ENCODE measurements around the gene SFTPA2. TPM values are rescaled to one million over a fixed set of nuclear protein-coding genes. Genes with fewer than 3 reads are reported as not detected.
"Not testable (repeated sequence)": the region's sequence is repeated elsewhere in the genome, so short reads cannot be mapped to it uniquely, and the experiment has no call there.

The SFTPA2 gene
- total RNA-seq, 2 donors from 2014 or later = 0.19 TPM; not detected in 1

DNA sequence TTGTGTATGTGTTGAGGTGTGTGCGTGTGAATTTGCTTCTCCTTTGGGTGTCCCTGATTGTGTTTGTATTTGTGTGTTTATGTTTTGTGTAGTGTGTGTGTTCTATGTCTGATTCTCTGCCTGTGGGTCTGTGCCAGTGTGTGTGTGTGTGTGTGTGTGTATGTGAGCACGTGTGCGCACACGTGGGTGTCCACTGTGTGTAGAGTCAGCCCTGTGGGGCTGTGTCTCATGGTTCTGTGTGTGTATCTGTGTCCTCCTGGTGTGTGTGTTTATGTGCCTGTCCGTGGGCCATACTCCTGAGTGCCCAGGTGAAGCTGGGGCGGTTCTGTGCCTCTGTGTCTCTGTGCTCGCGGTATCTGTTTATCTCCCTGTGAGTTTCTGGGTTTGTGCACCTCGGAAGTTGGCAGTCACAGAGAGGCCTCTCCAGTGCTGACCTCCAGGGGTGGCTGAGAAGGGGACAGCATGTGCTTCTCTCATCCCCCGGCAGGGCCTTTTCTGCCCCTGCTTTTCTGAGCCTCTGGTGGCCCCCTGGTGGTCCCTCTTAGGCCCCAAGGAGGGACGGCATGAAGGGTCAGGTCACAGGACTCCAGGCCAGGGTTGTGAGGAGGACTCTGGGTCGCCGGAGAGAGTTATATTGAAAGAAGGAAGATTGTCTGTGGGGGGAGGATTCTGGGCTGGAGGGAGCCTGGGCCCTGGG, 36.9 kb downstream of the SFTPA2 start:
- H3K4me1 ChIP-seq; H3K9me3 ChIP-seq; H3K4me3 ChIP-seq; H3K27me3 ChIP-seq; H3K36me3 ChIP-seq; H3K27ac ChIP-seq; DNase-seq (ENCODE audit: low spot score): not testable (repeated sequence)

DNA sequence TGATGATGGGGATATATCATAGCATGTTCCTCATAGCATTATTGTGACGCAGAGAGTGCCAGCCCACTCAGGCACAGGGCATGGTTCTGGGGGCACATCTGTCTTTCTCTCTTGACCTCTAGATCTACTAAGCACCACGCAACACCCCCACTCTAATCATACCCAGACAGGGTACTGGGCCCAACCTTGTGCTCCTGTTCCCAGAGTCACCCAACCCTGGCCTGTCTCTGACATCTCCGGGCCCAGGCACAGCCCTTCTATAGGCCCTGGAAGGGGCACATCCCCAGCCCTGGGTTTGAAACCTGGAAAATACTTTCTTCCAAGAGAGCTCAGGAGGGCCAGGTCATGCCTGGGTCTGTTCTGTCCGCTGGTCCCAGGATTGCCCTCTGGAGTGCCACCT, 37.7 kb downstream of the SFTPA2 start:
- not testable (repeated sequence) for H3K27me3 ChIP-seq; H3K36me3 ChIP-seq; H3K9me3 ChIP-seq; H3K4me1 ChIP-seq; DNase-seq (ENCODE audit: low spot score); H3K27ac ChIP-seq; H3K4me3 ChIP-seq

DNA sequence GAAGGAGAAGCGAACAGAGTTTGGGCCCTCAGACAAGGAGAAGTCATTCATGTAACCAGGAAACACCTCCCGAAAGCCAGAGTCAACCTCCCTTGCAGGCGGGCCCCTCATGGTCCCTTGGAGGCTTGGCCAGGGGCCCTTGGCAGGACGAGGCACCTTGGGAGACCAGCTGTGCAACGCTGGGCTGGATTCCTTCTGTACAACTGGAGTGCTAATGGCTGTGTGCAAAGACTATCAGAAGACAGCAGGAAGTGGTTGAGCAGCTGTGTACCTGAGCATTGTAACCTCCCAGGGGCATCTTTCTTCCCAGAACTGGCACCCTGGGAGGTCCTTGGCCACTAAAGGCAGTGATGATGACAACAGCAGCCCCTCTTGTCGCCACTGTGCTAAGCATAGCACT, 38.5 kb downstream of the SFTPA2 start:
- H3K4me1 ChIP-seq; H3K27ac ChIP-seq; H3K27me3 ChIP-seq; H3K36me3 ChIP-seq; DNase-seq (ENCODE audit: low spot score); H3K4me3 ChIP-seq; H3K9me3 ChIP-seq: not testable (repeated sequence)

DNA sequence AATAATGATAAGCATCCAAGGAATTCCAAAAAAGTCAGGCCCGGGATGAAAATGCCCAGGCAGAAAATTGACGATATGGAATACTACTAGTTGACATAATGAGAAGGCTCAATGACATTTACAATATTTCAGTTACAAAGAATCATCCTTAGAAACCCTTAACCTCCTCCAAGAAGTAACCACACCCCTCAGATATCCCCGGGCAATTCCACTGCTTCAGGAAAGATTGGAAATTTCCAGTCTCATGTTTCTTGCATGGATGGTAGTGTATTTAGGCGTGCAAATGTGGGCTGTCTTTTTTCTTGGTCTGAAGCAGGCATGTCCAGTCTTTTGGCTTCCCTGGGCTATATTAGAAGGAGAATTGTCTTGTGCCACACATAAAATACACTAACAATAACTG, 42.6 kb downstream of the SFTPA2 start:
- not testable (repeated sequence) for H3K27me3 ChIP-seq; H3K9me3 ChIP-seq; DNase-seq (ENCODE audit: low spot score); H3K36me3 ChIP-seq; H3K27ac ChIP-seq; H3K4me1 ChIP-seq; H3K4me3 ChIP-seq

DNA sequence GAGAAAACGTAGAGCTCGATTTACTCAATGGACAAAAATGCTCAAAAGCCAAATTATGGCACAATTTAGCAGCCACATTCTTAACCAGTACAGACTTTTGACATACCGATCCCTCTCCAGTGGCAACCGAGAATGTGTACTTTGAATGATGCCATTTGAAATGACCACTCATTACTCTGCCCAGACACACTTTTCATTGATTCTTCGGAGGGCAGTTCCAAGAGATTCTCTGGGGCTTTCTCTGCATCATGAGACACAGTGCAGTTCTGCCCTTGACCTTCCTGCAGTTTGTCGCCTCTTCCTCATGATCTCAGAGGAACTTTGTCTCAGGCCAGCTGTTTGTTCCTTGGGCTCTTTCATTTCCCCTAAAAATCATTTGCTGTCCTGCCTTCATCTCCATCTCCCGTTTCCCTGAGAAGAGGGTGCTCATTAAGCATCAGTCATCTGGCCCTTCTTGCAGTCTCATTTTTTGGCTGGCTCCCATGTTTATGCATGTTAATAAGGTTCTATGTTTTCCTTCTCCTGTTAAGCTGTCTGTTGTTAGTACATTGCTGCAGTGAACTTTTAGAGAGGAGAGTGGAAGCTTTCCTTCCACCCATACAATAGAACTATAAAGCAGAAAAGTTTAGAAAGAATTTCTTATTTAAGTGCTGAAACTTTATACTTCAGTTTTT, 43.5 kb downstream of the SFTPA2 start:
- H3K27ac ChIP-seq; H3K36me3 ChIP-seq; H3K27me3 ChIP-seq; H3K4me3 ChIP-seq; DNase-seq (ENCODE audit: low spot score); H3K9me3 ChIP-seq; H3K4me1 ChIP-seq: not testable (repeated sequence)

DNA sequence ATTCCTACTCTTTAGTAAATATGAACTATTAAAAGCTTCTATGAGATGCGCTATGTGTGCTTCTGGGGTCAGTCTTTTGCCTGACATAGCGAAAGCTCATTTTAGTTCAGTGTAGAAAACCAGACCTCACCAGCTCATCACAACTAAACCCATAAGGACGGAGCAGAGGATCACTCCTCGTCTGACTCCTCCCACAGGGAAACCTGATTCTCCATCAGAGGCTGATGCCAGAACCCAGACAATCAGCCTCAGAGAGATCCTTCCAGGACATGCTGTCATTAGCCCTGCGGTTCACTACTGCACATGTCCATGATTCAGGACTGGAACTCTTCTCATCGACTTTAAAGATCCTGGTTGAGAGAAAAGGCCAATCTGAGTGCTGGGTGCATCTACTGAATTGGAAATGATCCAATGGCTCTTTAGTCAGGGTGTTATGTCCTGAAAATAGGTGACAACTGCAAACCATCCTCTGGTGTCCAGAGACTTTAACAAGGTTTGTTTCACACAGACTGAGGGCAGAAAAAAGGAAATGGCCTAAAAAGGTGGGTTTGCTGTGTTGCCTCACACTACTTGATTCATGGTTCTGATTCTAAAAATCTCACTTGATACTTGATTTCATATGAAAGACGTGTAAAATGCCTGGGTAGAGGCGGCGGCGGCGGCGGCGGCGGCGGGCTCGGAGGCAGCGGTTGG, 48.2 kb downstream of the SFTPA2 start, which contains the start of gene EIF5AL1:
Gene EIF5AL1 (plus strand): TSS at position 643 of the 693 bp plus-strand sequence. CDS start 117 bp downstream, outside the sequence.
- not testable (repeated sequence) for H3K4me1 ChIP-seq; H3K27ac ChIP-seq; H3K27me3 ChIP-seq; H3K36me3 ChIP-seq; DNase-seq (ENCODE audit: low spot score); H3K4me3 ChIP-seq; H3K9me3 ChIP-seq

DNA sequence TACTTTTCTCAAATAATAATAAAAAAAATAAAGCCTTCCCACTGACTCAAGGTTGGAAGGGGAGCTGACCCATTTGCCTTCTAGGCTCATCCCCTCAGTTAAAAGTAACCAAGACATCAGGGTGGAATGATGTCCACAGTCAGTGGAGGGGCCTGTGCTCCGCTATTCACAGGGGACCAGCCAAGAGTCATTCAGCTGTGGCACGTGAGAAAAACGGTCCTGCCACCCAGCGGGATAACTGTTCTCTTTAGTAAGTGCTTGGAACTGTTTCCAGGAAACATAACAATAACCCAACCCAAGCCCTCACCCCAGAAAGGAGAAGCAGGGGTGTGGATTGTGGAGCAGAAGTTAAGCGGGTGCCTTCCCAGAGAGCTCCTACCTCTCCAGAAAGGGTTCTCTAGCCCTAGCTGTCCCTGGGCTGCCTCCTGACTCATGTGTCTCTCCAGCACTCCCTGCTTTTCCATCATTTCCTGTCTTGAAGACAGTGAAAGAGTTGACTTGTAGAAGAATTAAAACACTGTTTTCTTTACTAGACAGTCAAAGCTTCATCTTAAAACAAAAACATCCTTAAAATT, 50.2 kb downstream of the SFTPA2 start:
- not testable (repeated sequence) for H3K9me3 ChIP-seq; H3K27me3 ChIP-seq; DNase-seq (ENCODE audit: low spot score); H3K4me1 ChIP-seq; H3K36me3 ChIP-seq; H3K27ac ChIP-seq; H3K4me3 ChIP-seq

DNA sequence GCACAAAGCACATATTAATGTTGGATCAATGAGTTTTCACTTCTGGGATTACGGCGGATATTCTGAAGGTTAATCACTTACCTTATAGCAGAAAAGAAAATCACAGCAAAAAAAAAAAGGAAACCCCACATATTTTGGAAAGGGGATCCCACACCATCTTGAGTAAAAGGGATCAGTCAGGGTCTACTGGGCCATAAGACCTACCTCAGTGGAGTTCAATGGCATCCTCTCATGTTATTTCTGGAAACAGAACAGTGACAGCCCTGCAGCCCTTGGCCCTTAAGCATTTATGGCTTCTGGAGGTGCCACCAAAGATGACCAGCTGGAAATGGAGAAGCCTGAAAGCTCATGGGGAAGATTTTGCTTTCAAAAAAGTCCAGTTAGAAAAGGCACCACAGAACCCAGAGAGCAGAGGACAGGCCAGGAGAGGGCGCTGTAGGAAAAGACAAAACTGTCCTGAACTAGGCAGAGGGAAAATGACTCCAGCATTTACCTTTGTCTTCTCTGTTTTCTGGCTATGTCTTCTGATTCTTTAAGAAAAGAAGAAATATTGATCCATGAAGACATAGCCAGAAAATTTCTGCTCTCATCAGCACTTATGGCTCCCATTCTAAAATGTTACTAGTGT, 50.8 kb downstream of the SFTPA2 start:
- H3K27ac ChIP-seq; DNase-seq (ENCODE audit: low spot score); H3K36me3 ChIP-seq; H3K4me1 ChIP-seq; H3K27me3 ChIP-seq; H3K4me3 ChIP-seq; H3K9me3 ChIP-seq: not testable (repeated sequence)

DNA sequence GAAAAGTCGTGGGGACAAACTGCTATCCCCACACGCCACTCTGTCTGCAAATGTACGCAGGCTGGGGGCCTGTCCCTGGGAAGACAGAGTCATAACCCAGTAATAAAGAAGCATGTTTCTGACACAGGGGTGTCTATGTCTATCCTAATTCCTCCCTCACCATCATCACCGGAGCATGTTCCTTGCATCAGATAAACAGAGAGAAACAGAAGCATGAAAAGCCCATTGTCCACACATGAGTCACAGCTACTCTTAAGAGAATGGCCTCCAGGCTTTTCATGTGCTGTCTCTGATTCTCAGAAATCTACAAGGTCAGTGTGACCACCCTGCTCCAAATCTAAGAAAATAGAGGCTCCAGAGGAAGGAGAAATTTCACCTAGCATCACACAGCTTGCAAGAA, 52.0 kb downstream of the SFTPA2 start:
- not testable (repeated sequence) for H3K36me3 ChIP-seq; H3K27ac ChIP-seq; DNase-seq (ENCODE audit: low spot score); H3K9me3 ChIP-seq; H3K4me3 ChIP-seq; H3K27me3 ChIP-seq; H3K4me1 ChIP-seq

DNA sequence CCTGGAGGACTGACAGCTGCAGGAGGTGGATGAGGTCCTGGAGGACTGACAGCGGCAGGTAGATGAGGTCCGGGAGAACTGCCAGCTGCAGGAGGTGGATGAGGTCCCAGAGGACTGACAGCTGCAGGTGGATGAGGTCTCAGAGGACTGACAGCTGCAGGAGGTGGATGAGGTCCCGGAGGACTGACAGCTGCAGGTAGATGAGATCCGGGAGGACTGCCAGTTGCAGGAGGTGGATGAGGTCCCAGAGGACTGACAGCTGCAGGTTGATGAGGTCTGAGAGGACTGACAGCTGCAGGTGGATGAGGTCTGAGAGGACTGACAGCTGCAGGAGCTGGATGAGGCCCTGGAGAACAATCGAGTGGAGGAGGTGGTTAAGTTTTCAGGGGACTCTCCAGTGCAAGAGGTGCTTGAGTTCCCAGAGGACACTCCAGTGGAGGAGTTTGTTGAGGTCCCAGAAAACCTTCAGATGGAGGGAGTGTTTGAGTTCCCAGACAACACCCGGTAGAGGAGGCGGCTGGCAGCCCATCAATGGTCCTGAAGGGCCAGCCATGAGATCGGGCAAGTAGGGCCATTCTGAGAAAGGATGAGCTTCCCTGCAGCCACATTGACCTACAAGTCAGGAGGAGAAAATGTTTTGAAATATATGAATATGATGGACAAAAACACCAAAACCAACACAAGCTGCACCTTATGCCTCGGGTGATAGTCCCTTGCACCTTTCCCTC, 52.6 kb downstream of the SFTPA2 start:
- no peak overlapping the region for H3K4me3 ChIP-seq
- no peaks in the 10 kb centered on the region for H3K27me3 ChIP-seq
- H3K9me3 ChIP-seq = no peaks in the 10 kb centered on the region
- no peak for DNase-seq (ENCODE audit: low spot score)
- TF ChIP-seq, protein P1, sequence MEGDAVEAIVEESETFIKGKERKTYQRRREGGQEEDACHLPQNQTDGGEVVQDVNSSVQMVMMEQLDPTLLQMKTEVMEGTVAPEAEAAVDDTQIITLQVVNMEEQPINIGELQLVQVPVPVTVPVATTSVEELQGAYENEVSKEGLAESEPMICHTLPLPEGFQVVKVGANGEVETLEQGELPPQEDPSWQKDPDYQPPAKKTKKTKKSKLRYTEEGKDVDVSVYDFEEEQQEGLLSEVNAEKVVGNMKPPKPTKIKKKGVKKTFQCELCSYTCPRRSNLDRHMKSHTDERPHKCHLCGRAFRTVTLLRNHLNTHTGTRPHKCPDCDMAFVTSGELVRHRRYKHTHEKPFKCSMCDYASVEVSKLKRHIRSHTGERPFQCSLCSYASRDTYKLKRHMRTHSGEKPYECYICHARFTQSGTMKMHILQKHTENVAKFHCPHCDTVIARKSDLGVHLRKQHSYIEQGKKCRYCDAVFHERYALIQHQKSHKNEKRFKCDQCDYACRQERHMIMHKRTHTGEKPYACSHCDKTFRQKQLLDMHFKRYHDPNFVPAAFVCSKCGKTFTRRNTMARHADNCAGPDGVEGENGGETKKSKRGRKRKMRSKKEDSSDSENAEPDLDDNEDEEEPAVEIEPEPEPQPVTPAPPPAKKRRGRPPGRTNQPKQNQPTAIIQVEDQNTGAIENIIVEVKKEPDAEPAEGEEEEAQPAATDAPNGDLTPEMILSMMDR (IDR thresholded peaks at IDR 0.05) = no peak
- no peaks in the 10 kb centered on the region for H3K36me3 ChIP-seq
- no peak overlapping the region for H3K27ac ChIP-seq
- no peaks in the 10 kb centered on the region for H3K4me1 ChIP-seq

Data from right atrium auricular region (tissue), 2 donors.